NCI-H524 (cell line): ENCODE measurements around the gene MXD3.
"Not testable (repeated sequence)": the region's sequence is repeated elsewhere in the genome, so short reads cannot be mapped to it uniquely, and the experiment has no call there.

Source experiments
- DNase-seq, 2 experiments: peaks; one replicate each; lab custom pipeline; 2025; lab: John Stamatoyannopoulos, UW

MXD3 gene

DNA sequence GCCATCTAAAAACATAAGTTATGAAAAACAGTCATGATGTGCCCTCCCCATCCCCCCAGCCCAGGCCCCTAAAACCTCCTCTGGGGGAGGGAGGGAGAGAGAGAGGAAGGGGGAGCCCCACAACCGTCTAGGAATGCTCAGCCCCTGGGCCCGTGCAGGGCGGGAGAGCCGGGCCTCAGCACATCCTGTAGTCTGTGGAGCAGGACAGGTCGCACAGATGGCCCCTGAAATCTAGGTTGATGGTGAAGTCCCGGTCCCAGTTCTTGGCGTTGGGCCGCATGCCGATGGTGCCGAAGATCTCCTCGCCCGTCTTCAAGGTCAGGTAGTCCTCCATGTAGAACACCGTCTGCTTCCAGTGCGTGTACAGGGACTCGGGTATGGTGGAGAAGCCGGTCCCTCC is 46.3 kb downstream of the MXD3 start:
- no peak for DNase-seq

- DNase-seq: no peak
Measured at GRCh38 chr5:177264178-177264577, 47.5 kb downstream of the MXD3 start.

GRCh38 chr5:177261510-177261909 is 50.2 kb downstream of the MXD3 start:
- DNase-seq: no peak

DNA sequence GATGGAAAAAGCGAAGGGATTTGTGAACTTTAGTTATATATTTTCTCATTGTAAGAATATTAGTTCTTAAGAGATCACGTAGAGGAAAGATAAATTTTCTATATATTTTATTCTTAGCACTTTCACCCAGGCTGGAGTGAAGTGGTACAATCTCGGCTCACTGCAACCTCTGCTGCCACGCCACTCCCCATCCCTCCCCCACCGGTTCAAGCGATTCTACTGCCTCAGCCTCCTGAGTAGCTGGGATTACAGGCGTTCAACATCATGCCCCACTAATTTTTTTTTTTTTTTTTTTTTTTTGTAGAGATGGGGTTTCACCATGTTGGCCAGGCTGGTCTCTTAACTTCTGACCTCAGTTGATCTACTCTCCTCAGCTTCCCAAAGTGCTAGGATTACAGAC is 50.7 kb downstream of the MXD3 start:
- DNase-seq: no peak

DNA sequence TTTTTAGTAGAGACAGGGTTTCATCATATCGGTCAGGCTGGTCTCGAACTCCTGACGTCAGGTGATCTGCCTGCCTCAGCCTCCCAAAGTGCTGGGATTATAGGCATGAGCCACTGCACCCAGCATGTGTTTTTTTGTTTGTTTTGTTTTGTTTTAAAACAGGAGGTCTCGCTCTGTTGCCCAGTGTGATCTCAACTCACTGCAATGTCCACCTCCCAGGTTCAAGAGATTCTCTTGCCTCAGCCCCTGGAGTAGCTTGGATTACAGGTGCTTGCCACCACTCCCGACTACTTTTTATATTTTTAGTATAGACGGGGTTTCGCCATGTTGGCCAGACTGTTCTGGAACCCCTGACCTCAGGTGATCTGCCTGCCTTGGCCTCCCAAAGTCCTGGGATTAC is 53.0 kb downstream of the MXD3 start:
- not testable (repeated sequence) for DNase-seq
